ENCODE results near the gene SARNP. TPM values are rescaled to one million over a fixed set of nuclear protein-coding genes. Genes with fewer than 3 reads are reported as not detected.

The SARNP gene
- total and polyA plus RNA-seq, 3 donors from 2014 or later, result 88.3 to 99.2 (median 96.3) TPM

GRCh38 chr12:55777856-55778255 lies 39.7 kb downstream of the SARNP start:
- no peak for DNase-seq

GRCh38 chr12:55771736-55772135 lies 45.8 kb downstream of the SARNP start:
- Histone ChIP-seq H3K4me3 (no peak overlapping the region), H3K27me3 (no peaks in the 10 kb centered on the region), H3K36me3 (ENCODE audit: low read depth, missing control alignments) (no peaks in the 10 kb centered on the region), H3K27ac (no peak overlapping the region), H3K4me1 (no peaks in the 10 kb centered on the region), H3K9me3 (no peaks in the 10 kb centered on the region)
- intact Hi-C loops (cut with DNase I; ENCODE audit: low total_unique reads), result no loop called here
- no peak for TF ChIP-seq CTCF (IDR thresholded peaks at IDR 0.05)
- no peak for TF ChIP-seq POLR2A (IDR thresholded peaks at IDR 0.05)
- DNase-seq, result no peak
- 71 to 73% methylated on average over 6 of the region's 6 CpGs for WGBS, 2 donors

More at GRCh38 chr12:55777856-55778255, 39.7 kb downstream of the SARNP start:
- H3K27me3 ChIP-seq, result no peaks in the 10 kb centered on the region
- no peaks in the 10 kb centered on the region for H3K9me3 ChIP-seq
- no peak overlapping the region for H3K27ac ChIP-seq
- 89 to 95% methylated on average over 3 of the region's 3 CpGs for WGBS, 2 donors
- no peaks in the 10 kb centered on the region for H3K4me1 ChIP-seq
- no peak for TF ChIP-seq POLR2A (IDR thresholded peaks at IDR 0.05)
- H3K36me3 ChIP-seq (ENCODE audit: low read depth, missing control alignments), result no peaks in the 10 kb centered on the region
- H3K4me3 ChIP-seq, result no peak overlapping the region
- intact Hi-C loops (cut with DNase I; ENCODE audit: low total_unique reads), result no loop called here

- intact Hi-C loops (cut with DNase I; ENCODE audit: low total_unique reads), result no loop called here
- no peak for TF ChIP-seq CTCF (IDR thresholded peaks at IDR 0.05)
- TF ChIP-seq POLR2A (IDR thresholded peaks at IDR 0.05), result no peak
- WGBS, 2 donors, result 91 to 94% methylated on average over 4 of the region's 4 CpGs
- DNase-seq, result no peak
- H3K9me3 ChIP-seq, result no peaks in the 10 kb centered on the region
- no peaks in the 10 kb centered on the region for H3K4me1 ChIP-seq
- H3K27ac ChIP-seq, result no peak overlapping the region
- no peaks in the 10 kb centered on the region for H3K27me3 ChIP-seq
- H3K36me3 ChIP-seq (ENCODE audit: low read depth, missing control alignments), result no peaks in the 10 kb centered on the region
- H3K4me3 ChIP-seq, result no peak overlapping the region
Measured at GRCh38 chr12:55767156-55767555, 50.4 kb downstream of the SARNP start.

DNA sequence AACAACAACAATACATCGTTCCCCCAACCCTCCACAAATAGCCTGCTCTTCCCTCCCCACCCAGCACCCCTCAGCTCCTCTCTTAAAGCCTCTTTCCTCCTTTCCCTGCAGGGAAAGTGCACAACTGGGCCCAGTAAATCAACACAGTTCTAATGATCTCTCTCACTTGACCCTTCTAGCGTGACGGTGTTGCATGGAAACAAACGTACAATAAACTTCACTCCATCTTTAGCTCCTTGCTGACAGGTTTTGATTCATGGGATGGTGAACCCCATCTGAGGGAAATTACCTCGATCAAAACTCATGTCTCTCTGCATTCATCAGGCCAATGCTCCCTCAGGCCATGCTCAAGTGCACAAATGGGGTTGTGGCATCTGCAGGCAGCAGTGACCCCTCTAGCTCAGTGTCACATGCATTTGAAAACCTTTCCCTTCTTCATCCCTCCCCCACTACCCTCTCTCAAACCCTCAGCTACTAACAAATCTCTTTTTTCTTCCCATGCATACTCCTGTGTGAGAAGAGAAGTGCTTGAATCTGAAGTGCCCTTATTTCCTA lies 51.7 kb downstream of the SARNP start:
- no peaks in the 10 kb centered on the region for H3K36me3 ChIP-seq (ENCODE audit: low read depth, missing control alignments)
- no peaks in the 10 kb centered on the region for H3K27me3 ChIP-seq
- TF ChIP-seq POLR2A (IDR thresholded peaks at IDR 0.05), result no peak
- TF ChIP-seq CTCF (IDR thresholded peaks at IDR 0.05), result no peak
- no peaks in the 10 kb centered on the region for H3K9me3 ChIP-seq
- H3K27ac ChIP-seq, result no peak overlapping the region
- no peak for DNase-seq
- no peaks in the 10 kb centered on the region for H3K4me1 ChIP-seq
- WGBS, 2 donors, result 62 to 72% methylated on average over 5 of the region's 5 CpGs
- intact Hi-C loops (cut with DNase I; ENCODE audit: low total_unique reads), result no loop called here
- no peak overlapping the region for H3K4me3 ChIP-seq

DNA sequence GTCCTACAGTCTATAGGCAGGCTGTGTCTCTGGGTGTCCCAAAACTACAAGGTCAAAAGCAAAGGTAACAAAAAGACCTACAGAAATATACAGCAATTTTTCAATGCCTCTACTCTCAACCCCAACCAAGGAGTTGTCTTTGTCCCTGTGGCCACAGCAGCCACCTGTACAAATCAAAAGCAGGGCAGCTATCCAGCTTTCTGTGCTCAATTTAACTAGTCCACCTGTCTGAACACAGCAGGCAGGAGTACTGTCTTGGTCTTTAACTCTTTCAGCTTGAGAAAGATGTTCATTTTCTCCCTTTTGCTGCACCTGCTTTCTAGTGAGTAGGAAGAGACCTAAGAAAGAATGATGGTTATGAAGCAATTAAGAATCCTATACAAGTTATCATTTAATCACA lies 54.9 kb downstream of the SARNP start:
- Histone ChIP-seq H3K9me3 (no peaks in the 10 kb centered on the region), H3K27me3 (no peaks in the 10 kb centered on the region), H3K4me1 (no peaks in the 10 kb centered on the region), H3K36me3 (ENCODE audit: low read depth, missing control alignments) (no peaks in the 10 kb centered on the region), H3K4me3 (no peak overlapping the region), H3K27ac (no peak overlapping the region)
- TF ChIP-seq CTCF (IDR thresholded peaks at IDR 0.05), result no peak
- TF ChIP-seq POLR2A (IDR thresholded peaks at IDR 0.05), result no peak
- intact Hi-C loops (cut with DNase I; ENCODE audit: low total_unique reads), result no loop called here
- no peak for DNase-seq
